Suprapubic skin (tissue), 3 donors: Measurements from ENCODE around the gene SPATA31E1.
"Not testable (repeated sequence)": the region's sequence is repeated elsewhere in the genome, so short reads cannot be mapped to it uniquely, and the experiment has no call there.

Experiments used
- CTCF ChIP-seq, 2 donors: fragments of 200-600 bp in 1 of 2; fragments of 450-650 bp in 1 of 2; sonication (generic) in 1 of 2; IDR thresholded peaks; one replicate each; pipeline ENCODE4 v1.5.1; 2016 to 2019; ENCODE audit warnings: antibody characterized with exemption in 2 of 2, mild to moderate bottlenecking in 1 of 2, moderate library complexity in 1 of 2
- EP300 ChIP-seq: sonication (generic); formaldehyde crosslinking; IDR thresholded peaks from one replicate; pipeline ENCODE4 v1.6.1; 2017; ENCODE audit warnings: antibody characterized with exemption
- POLR2A ChIP-seq, 2 donors: fragments of 450-650 bp; IDR thresholded peaks; one replicate each; pipeline ENCODE4 v1.6.1; 2017; ENCODE audit warnings: antibody characterized with exemption in 2 of 2, mild to moderate bottlenecking in 2 of 2, moderate library complexity in 2 of 2

GRCh38 chr9:87921561-87921960 lies 38.9 kb downstream of the SPATA31E1 start:
- not testable (repeated sequence) for TF ChIP-seq EP300; CTCF (IDR thresholded peaks at IDR 0.05); POLR2A (IDR thresholded peaks at IDR 0.05)
